Thyroid gland (tissue), 4 donors: ENCODE data around the gene HBG1. TPM values are rescaled to one million over a fixed set of nuclear protein-coding genes. Genes with fewer than 3 reads are reported as not detected.

Experiments used
- DNase-seq, 2 donors: peaks; one replicate each; pipeline ENCODE4 v3.0.0-alpha.2; 2019
- H3K27ac ChIP-seq, 3 donors: fragments of 200-600 bp; sonication (generic); 1 replicate in 2 of 3; 2 replicates in 1 of 3; pipeline ENCODE4 v1.5.1; 2016 to 2019; ENCODE audit warnings: mild to moderate bottlenecking in 1 of 3, moderate library complexity in 1 of 3
- H3K27me3 ChIP-seq: fragments of 200-600 bp; sonication (generic); one replicate; pipeline ENCODE4 v1.5.1; 2019
- H3K36me3 ChIP-seq, 2 donors: fragments of 200-600 bp; sonication (generic); one replicate each; pipeline ENCODE4 v1.5.1; 2016 to 2019
- H3K4me1 ChIP-seq, 2 donors: fragments of 200-600 bp; sonication (generic); one replicate each; pipeline ENCODE4 v1.5.1; 2017 to 2019
- H3K4me3 ChIP-seq, 3 donors: fragments of 200-600 bp; sonication (generic); replicated peaks in 1 of 3; 1 replicate in 2 of 3; 2 replicates in 1 of 3; pipeline ENCODE4 v1.5.1; 2016; ENCODE audit warnings: mild to moderate bottlenecking in 1 of 3
- H3K9me3 ChIP-seq: fragments of 200-600 bp; sonication (generic); one replicate; pipeline ENCODE4 v1.5.1; 2017
- POLR2A ChIP-seq, 2 donors: fragments of 450-650 bp; IDR thresholded peaks; one replicate each; pipeline ENCODE4 v1.6.1; 2017; ENCODE audit warnings: antibody characterized with exemption in 2 of 2, mild to moderate bottlenecking in 2 of 2, moderate library complexity in 1 of 2
- WGBS, 2 donors: methylation state at CpG; one replicate each; pipeline ENCODE4 v1.1.5; 2017; 5-methylcytosine and 5-hydroxymethylcytosine counted together
- intact Hi-C: fragments of 100-400 bp; cut with DNase I; formaldehyde crosslinking; loops from one replicate; pipeline ENCODE4 v1.15.1; 2023
- total RNA-seq, 4 donors: library from RNA; depleted of rRNA; stranded (reverse); fragments of >200 nt; gene quantifications; one replicate each; pipeline ENCODE4 v1.2.3, GENCODE V29; 2016
- TF ChIP-seq, protein P1 (sequence below), 6 experiments: fragments of 200-600 bp in 3 of 6; fragments of 450-650 bp in 3 of 6; sonication (generic) in 3 of 6; IDR thresholded peaks; one replicate each; pipeline ENCODE4 v1.5.1; 2016 to 2019; ENCODE audit warnings: antibody characterized with exemption in 6 of 6, mild to moderate bottlenecking in 2 of 6, inconsistent platforms in 1 of 6, moderate library complexity in 1 of 6

The HBG1 gene
- total RNA-seq, 4 donors from 2014 or later, result not detected

DNA sequence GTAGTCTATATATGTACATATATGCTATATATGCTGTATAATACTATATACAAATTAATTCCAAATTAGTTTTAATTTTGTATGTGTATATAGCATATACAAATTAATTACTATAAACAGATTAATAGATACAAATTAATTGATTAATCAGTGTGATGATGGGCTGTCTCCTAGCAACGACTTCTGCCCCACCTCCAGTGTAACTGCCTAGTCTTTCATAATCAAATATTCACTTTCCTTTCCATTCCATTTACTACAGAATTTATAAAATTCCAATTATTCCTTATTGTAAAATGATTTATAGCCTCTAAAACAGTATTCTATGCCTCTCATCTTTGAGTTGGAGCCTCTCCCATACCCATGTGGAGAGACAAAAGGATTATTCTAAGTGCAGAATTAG is 16.4 kb downstream of the HBG1 start:
- no peak for TF ChIP-seq POLR2A (IDR thresholded peaks at IDR 0.05)
- TF ChIP-seq, protein P1, sequence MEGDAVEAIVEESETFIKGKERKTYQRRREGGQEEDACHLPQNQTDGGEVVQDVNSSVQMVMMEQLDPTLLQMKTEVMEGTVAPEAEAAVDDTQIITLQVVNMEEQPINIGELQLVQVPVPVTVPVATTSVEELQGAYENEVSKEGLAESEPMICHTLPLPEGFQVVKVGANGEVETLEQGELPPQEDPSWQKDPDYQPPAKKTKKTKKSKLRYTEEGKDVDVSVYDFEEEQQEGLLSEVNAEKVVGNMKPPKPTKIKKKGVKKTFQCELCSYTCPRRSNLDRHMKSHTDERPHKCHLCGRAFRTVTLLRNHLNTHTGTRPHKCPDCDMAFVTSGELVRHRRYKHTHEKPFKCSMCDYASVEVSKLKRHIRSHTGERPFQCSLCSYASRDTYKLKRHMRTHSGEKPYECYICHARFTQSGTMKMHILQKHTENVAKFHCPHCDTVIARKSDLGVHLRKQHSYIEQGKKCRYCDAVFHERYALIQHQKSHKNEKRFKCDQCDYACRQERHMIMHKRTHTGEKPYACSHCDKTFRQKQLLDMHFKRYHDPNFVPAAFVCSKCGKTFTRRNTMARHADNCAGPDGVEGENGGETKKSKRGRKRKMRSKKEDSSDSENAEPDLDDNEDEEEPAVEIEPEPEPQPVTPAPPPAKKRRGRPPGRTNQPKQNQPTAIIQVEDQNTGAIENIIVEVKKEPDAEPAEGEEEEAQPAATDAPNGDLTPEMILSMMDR (IDR thresholded peaks at IDR 0.05), result no peak
- Histone ChIP-seq H3K36me3 (no peaks in the 10 kb centered on the region), H3K4me1 (no peaks in the 10 kb centered on the region), H3K27ac (no peak overlapping the region), H3K9me3 (no peaks in the 10 kb centered on the region), H3K27me3 (no peaks in the 10 kb centered on the region), H3K4me3 (no peak overlapping the region)
- intact Hi-C loops, result no loop called here
- WGBS, 2 donors, result 84 to 92% methylated on average over 1 of the region's 1 CpG
- DNase-seq, result no peak

DNA sequence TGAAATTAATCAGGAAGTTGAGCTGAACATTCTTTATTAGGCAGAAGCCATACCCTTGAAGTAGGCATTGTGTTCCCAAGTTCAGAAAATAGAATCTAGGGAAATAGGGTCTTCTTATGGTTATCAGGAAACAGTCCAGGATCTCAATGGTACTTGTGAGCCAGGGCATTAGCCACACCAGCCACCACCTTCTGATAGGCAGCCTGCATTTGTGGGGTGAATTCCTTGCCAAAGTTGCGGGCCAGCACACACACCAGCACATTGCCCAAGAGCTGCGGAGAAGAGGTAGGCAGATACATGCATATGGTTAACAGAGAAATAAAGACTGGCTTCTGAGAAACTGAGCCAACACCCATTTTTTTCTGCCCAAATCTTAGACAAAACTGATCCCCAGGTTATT is 16.8 kb downstream of the HBG1 start:
- H3K27ac ChIP-seq, result no peak overlapping the region
- DNase-seq, result no peak
- H3K4me1 ChIP-seq, result no peaks in the 10 kb centered on the region
- no peak overlapping the region for H3K4me3 ChIP-seq
- no peaks in the 10 kb centered on the region for H3K36me3 ChIP-seq
- TF ChIP-seq POLR2A (IDR thresholded peaks at IDR 0.05), result no peak
- TF ChIP-seq, protein P1 (IDR thresholded peaks at IDR 0.05), result no peak
- H3K9me3 ChIP-seq, result no peaks in the 10 kb centered on the region
- H3K27me3 ChIP-seq, result no peaks in the 10 kb centered on the region
- intact Hi-C loops, result no loop called here
- 92 to 94% methylated on average over 2 of the region's 2 CpGs for WGBS, 2 donors

DNA sequence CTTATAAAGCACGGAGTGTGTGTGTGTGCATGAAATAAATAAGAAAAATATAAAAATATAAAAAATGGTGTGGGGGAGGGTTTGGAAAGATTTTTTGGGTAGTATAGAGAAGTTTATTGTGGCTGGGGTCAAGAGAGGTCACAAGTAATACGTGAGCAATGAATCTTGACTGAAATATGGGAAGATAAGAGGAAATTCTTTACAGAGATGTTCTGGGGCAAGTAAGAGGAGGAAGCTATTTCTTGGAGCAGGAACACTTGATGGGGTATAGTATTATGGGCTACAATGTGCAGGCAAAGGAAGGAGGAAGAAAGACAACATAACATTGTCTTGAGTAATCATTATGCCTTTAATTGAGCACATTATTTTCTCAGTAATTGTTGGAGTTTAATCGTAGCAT is 17.5 kb downstream of the HBG1 start:
- DNase-seq, result no peak
- no peaks in the 10 kb centered on the region for H3K4me1 ChIP-seq
- no peak overlapping the region for H3K27ac ChIP-seq
- no peaks in the 10 kb centered on the region for H3K36me3 ChIP-seq
- no peaks in the 10 kb centered on the region for H3K27me3 ChIP-seq
- TF ChIP-seq, protein P1 (IDR thresholded peaks at IDR 0.05), result no peak
- no peak for TF ChIP-seq POLR2A (IDR thresholded peaks at IDR 0.05)
- 76% methylated on average over 3 of the region's 3 CpGs for WGBS, 2 donors
- H3K4me3 ChIP-seq, result no peak overlapping the region
- no peaks in the 10 kb centered on the region for H3K9me3 ChIP-seq
- intact Hi-C loops, result no loop called here

DNA sequence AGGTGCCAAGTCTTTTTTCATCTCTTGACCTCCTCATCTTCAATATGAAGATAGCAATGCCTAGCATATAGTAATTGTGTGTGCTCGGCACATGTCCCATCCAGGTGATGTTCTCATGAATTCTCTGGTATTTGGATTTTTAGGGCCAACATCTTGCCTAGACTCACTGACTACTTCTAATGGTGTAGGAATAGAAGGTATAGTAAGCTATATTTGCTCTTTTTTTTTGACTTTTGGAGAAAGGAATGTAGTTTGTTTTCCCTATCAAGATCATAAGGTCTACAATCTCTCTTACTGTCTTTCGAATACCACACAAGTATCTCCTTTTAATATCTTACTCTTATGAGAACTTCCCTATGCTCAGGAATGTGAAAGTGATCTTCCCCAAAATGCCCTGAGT is 18.5 kb downstream of the HBG1 start:
- intact Hi-C loops, result no loop called here
- no peak for DNase-seq
- Histone ChIP-seq H3K4me3 (no peak overlapping the region), H3K36me3 (no peaks in the 10 kb centered on the region), H3K27ac (no peak overlapping the region), H3K27me3 (no peaks in the 10 kb centered on the region), H3K4me1 (no peaks in the 10 kb centered on the region), H3K9me3 (no peaks in the 10 kb centered on the region)
- 89 to 91% methylated on average over 2 of the region's 2 CpGs for WGBS, 2 donors
- no peak for TF ChIP-seq POLR2A (IDR thresholded peaks at IDR 0.05)
- TF ChIP-seq, protein P1 (IDR thresholded peaks at IDR 0.05), result no peak

DNA sequence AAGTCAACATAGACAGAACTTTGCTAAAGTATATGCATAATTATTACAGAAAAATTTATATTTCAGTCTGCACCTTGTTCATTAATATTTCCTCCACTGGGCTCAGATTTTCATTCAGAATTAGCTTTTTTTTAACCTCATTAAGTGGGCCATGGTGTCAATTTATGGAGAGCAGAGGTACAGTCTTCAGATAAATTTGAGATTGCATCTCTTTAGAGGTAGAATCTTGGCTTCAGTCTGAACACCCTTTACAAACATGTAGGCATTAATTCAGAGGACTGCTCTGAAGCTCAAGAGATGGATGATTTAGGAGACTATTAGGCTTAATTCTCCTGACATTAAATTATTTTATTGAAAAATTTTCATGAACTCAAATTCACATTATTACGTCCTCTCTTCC is 19.4 kb downstream of the HBG1 start:
- Histone ChIP-seq H3K36me3 (no peaks in the 10 kb centered on the region), H3K9me3 (no peaks in the 10 kb centered on the region), H3K4me3 (no peak overlapping the region), H3K27ac (no peak overlapping the region), H3K4me1 (no peaks in the 10 kb centered on the region), H3K27me3 (no peaks in the 10 kb centered on the region)
- intact Hi-C loops, result no loop called here
- DNase-seq, result no peak
- no peak for TF ChIP-seq POLR2A (IDR thresholded peaks at IDR 0.05)
- 95% methylated on average over 1 of the region's 1 CpG for WGBS, 2 donors

DNA sequence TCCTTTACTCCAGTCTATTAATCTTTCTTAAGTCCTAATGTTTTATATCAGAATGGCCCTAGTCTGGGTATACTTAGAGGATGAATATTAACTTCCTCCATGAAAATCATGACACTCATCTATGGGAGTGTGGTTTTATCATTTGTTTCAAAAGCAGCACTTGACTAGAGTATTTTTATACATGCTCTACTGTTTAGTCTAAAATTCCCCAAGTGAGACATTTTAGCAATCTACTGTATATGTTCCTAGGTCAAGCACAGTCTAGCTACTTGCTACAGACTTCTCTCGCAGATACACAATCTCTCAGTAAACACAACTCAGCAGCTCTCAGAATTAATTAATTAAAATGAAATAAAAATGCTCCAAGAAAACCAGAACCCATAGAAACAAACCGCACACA is 19.9 kb downstream of the HBG1 start:
- intact Hi-C loops, result no loop called here
- Histone ChIP-seq H3K9me3 (no peaks in the 10 kb centered on the region), H3K4me1 (no peaks in the 10 kb centered on the region), H3K4me3 (no peak overlapping the region), H3K27me3 (no peaks in the 10 kb centered on the region), H3K36me3 (no peaks in the 10 kb centered on the region), H3K27ac (no peak overlapping the region)
- 88 to 93% methylated on average over 2 of the region's 2 CpGs for WGBS, 2 donors
- no peak for DNase-seq
- no peak for TF ChIP-seq POLR2A (IDR thresholded peaks at IDR 0.05)
- TF ChIP-seq, protein P1 (IDR thresholded peaks at IDR 0.05), result no peak
